ENCODE results near the gene WASHC4. TPM values are rescaled to one million over a fixed set of nuclear protein-coding genes. Genes with fewer than 3 reads are reported as not detected.

WASHC4 gene
- total RNA-seq, 1 experiment from 2014 or later, result 41.2 TPM

DNA sequence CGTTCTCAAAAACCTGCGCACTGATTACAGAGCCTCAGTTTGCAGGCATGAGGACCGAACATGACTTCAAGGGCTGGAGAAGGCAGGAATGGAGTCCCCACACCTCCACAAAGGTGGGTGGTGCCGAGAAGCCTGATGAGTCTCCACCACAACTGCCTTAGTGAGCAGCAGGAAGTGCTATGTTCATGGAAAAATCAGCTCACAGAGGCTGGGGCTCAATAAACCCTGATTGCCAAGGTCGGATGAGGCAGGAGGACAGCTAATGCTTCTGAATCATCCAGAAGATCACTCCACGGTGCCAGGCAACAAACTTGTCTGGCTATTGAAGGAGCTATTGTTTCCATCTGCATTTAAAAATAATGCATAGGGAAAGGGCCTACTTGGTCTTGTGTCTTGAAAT lies 97.4 kb downstream of the WASHC4 start:
- Histone ChIP-seq H3K4me2 (ENCODE audit: insufficient read depth, insufficient read length, low read length) (no peak overlapping the region), H3K27ac (ENCODE audit: insufficient read length, low read depth, low read length) (no peak overlapping the region)
- no CpG with 5 or more reads among the region's 6 CpGs for WGBS (ENCODE audit: extremely low coverage, insufficient read length, low lambda C conversion rate)

More for the DNA sequence above, 97.4 kb downstream of the WASHC4 start:
- H4K8ac ChIP-seq (replicated peaks; ENCODE audit: insufficient read length, low read depth, low read length), result no peak overlapping the region
- H4K5ac ChIP-seq (ENCODE audit: insufficient read length, low read depth, low read length), result no peak overlapping the region
- H3K9me3 ChIP-seq (ENCODE audit: control insufficient read depth, low read depth, low read length), result no peaks in the 10 kb centered on the region
- Mint-ChIP-seq H3K36me3 (ENCODE audit: insufficient read depth in 1 of 3, low read depth in 3 of 3) (peaks cover 7 to 39% (median 29%) of the 10 kb centered on the region in 3 experiments; a peak in 6 of 7 replicates), H3K9me3 (no peaks in the 10 kb centered on the region), H3K4me1 (peaks cover 0 to 5% of the 10 kb centered on the region in 2 experiments; a peak in 1 of 4 replicates), H3K27me3 (ENCODE audit: low read depth) (no peaks in the 10 kb centered on the region), H3K4me3 (no peak overlapping the region), H3K27ac (no peak overlapping the region)
- H2AFZ ChIP-seq (ENCODE audit: low read length), result no peak overlapping the region
- H4K20me1 ChIP-seq (ENCODE audit: control insufficient read depth, insufficient read depth, insufficient read length), result no peaks in the 10 kb centered on the region
- H3K18ac ChIP-seq (ENCODE audit: insufficient read length, low read depth, low read length), result no peak overlapping the region
- no peaks in the 10 kb centered on the region; the same call in 1 of the 2 replicates for H3K27me3 ChIP-seq (ENCODE audit: insufficient read depth, low read length)
- H3K9ac ChIP-seq (ENCODE audit: extremely low read depth, insufficient read length, low read length), result no peak overlapping the region
- H3K4me1 ChIP-seq (ENCODE audit: insufficient read depth, low read length), result no peaks in the 10 kb centered on the region
- no peak overlapping the region for H3K56ac ChIP-seq (ENCODE audit: insufficient read length, low read depth, low read length)
- H2BK120ac ChIP-seq (ENCODE audit: low read depth, low read length, poor library complexity, severe bottlenecking), result no peak overlapping the region
- DNase-seq, result no peak
- H2AK5ac ChIP-seq (ENCODE audit: insufficient read length, low read length), result no peak overlapping the region
- TF ChIP-seq, protein P1, sequence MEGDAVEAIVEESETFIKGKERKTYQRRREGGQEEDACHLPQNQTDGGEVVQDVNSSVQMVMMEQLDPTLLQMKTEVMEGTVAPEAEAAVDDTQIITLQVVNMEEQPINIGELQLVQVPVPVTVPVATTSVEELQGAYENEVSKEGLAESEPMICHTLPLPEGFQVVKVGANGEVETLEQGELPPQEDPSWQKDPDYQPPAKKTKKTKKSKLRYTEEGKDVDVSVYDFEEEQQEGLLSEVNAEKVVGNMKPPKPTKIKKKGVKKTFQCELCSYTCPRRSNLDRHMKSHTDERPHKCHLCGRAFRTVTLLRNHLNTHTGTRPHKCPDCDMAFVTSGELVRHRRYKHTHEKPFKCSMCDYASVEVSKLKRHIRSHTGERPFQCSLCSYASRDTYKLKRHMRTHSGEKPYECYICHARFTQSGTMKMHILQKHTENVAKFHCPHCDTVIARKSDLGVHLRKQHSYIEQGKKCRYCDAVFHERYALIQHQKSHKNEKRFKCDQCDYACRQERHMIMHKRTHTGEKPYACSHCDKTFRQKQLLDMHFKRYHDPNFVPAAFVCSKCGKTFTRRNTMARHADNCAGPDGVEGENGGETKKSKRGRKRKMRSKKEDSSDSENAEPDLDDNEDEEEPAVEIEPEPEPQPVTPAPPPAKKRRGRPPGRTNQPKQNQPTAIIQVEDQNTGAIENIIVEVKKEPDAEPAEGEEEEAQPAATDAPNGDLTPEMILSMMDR (conservative IDR thresholded peaks at IDR 0.05), result no peak
- no peak overlapping the region for H2BK15ac ChIP-seq (ENCODE audit: low read depth, low read length)
- H3K4ac ChIP-seq (ENCODE audit: low read depth, low read length), result no peak overlapping the region
- no peak overlapping the region for H2BK12ac ChIP-seq (ENCODE audit: insufficient read length, low read depth, low read length)
- H3K14ac ChIP-seq (ENCODE audit: insufficient read depth, low read length), result no peak overlapping the region
- H3K79me1 ChIP-seq (ENCODE audit: insufficient read depth, low read depth, low read length, poor library complexity, severe bottlenecking), result no peaks in the 10 kb centered on the region
- H3K23ac ChIP-seq (ENCODE audit: insufficient read length, low read depth, low read length), result no peak overlapping the region
- no peaks in the 10 kb centered on the region for H3K79me2 ChIP-seq (ENCODE audit: insufficient read depth, low read length)
- H3T11ph ChIP-seq (ENCODE audit: low read length), result no peak overlapping the region
- no peak overlapping the region for H2BK20ac ChIP-seq (ENCODE audit: low read depth, low read length, poor library complexity, severe bottlenecking)
- H3K23me2 ChIP-seq (ENCODE audit: insufficient read length, low read depth, low read length, poor library complexity, severe bottlenecking), result no peaks in the 10 kb centered on the region
- H2BK5ac ChIP-seq (ENCODE audit: insufficient read length, low read length), result no peak overlapping the region
- H4K91ac ChIP-seq (ENCODE audit: insufficient read length, low read depth, low read length), result no peak overlapping the region
